Chondrocyte (in vitro differentiated cells): ENCODE measurements around the gene INPP5A. TPM values are rescaled to one million over a fixed set of nuclear protein-coding genes. Genes with fewer than 3 reads are reported as not detected.

ENCODE experiments used
- DNase-seq: peaks from one replicate; pipeline ENCODE4 v3.0.0; 2021; ENCODE audit warnings: mixed read lengths, low spot score
- H3K27ac Mint-ChIP-seq: one replicate; pipeline ENCODE4 v1.8.0; 2021; ENCODE audit warnings: mild to moderate bottlenecking, moderate library complexity, mixed read lengths; ENCODE audit not compliant: unreplicated experiment
- H3K27me3 Mint-ChIP-seq: 2 replicates; pipeline ENCODE4 v1.8.0; 2021; ENCODE audit warnings: low read depth, mixed read lengths
- H3K36me3 Mint-ChIP-seq: 2 replicates; pipeline ENCODE4 v1.8.0; 2021; ENCODE audit warnings: low read depth, mixed read lengths
- H3K4me1 Mint-ChIP-seq: 2 replicates; pipeline ENCODE4 v1.8.0; 2021; ENCODE audit warnings: low read depth, mild to moderate bottlenecking, mixed read lengths
- H3K4me3 Mint-ChIP-seq: one replicate; pipeline ENCODE4 v1.8.0; 2021; ENCODE audit warnings: mild to moderate bottlenecking, moderate library complexity, mixed read lengths; ENCODE audit not compliant: unreplicated experiment
- H3K9me3 Mint-ChIP-seq: 2 replicates; pipeline ENCODE4 v1.8.0; 2021; ENCODE audit warnings: low read depth, mixed read lengths
- CTCF ChIP-seq: fragments of 200-600 bp; sonication (generic); IDR thresholded peaks from 2 replicates; pipeline ENCODE4 v1.5.0; 2021; ENCODE audit warnings: antibody characterized with exemption, mild to moderate bottlenecking, moderate library complexity
- total RNA-seq: library from RNA; stranded (reverse); gene quantifications from 3 replicates; pipeline ENCODE4 v1.2.1, GENCODE V29; 2021

Gene INPP5A
- total RNA-seq, 1 donor from 2014 or later, result 40.6 TPM

GRCh38 chr10:132519382-132520176 is 18.0 kb upstream of the INPP5A start:
- H3K27ac Mint-ChIP-seq, result no peak overlapping the region
- H3K27me3 Mint-ChIP-seq, result peaks cover 6% of the 10 kb centered on the region

GRCh38 chr10:132520177-132520811 is 17.3 kb upstream of the INPP5A start:
- H3K36me3 Mint-ChIP-seq, result no peaks in the 10 kb centered on the region
- DNase-seq, result peak; percentile 81
- peak overlapping the region; percentile 74 for H3K27ac Mint-ChIP-seq
- no peaks in the 10 kb centered on the region for H3K9me3 Mint-ChIP-seq
- TF ChIP-seq CTCF, result no peak
- peaks cover 47% of the 10 kb centered on the region for H3K4me1 Mint-ChIP-seq
- H3K4me3 Mint-ChIP-seq, result no peak overlapping the region
- peaks cover 6% of the 10 kb centered on the region for H3K27me3 Mint-ChIP-seq

More at GRCh38 chr10:132519382-132520176, 18.0 kb upstream of the INPP5A start:
- Mint-ChIP-seq H3K9me3 (no peaks in the 10 kb centered on the region), H3K4me1 (peaks cover 48% of the 10 kb centered on the region), H3K36me3 (no peaks in the 10 kb centered on the region), H3K4me3 (no peak overlapping the region)
- no peak for TF ChIP-seq CTCF
- peak; percentile 87 for DNase-seq

- Mint-ChIP-seq H3K36me3 (no peaks in the 10 kb centered on the region), H3K27ac (peak overlapping the region; percentile 74), H3K27me3 (peaks cover 6% of the 10 kb centered on the region), H3K4me1 (peaks cover 43% of the 10 kb centered on the region), H3K9me3 (no peaks in the 10 kb centered on the region), H3K4me3 (no peak overlapping the region)
- TF ChIP-seq CTCF, result no peak
- no peak for DNase-seq
Measured at GRCh38 chr10:132521041-132521465, 16.5 kb upstream of the INPP5A start.

- no peak for TF ChIP-seq CTCF
- Mint-ChIP-seq H3K36me3 (no peaks in the 10 kb centered on the region), H3K4me3 (no peak overlapping the region), H3K27ac (no peak overlapping the region), H3K9me3 (no peaks in the 10 kb centered on the region), H3K4me1 (peaks cover 41% of the 10 kb centered on the region), H3K27me3 (peaks cover 6% of the 10 kb centered on the region)
- DNase-seq, result peak; percentile 89
Measured at GRCh38 chr10:132521466-132522102, 16.0 kb upstream of the INPP5A start.
